GM12801 (cell line): ENCODE results near the gene XYLT1.

Experiments used
- TF ChIP-seq, protein P1 (sequence below): IDR thresholded peaks from one replicate; pipeline ENCODE4 v1.5.1; 2011; ENCODE audit warnings: control low read depth; ENCODE audit not compliant: insufficient read length; ENCODE audit errors: extremely low read depth

XYLT1 gene

GRCh38 chr16:17159617-17160016 lies 311.1 kb downstream of the XYLT1 start:
- TF ChIP-seq, protein P1, sequence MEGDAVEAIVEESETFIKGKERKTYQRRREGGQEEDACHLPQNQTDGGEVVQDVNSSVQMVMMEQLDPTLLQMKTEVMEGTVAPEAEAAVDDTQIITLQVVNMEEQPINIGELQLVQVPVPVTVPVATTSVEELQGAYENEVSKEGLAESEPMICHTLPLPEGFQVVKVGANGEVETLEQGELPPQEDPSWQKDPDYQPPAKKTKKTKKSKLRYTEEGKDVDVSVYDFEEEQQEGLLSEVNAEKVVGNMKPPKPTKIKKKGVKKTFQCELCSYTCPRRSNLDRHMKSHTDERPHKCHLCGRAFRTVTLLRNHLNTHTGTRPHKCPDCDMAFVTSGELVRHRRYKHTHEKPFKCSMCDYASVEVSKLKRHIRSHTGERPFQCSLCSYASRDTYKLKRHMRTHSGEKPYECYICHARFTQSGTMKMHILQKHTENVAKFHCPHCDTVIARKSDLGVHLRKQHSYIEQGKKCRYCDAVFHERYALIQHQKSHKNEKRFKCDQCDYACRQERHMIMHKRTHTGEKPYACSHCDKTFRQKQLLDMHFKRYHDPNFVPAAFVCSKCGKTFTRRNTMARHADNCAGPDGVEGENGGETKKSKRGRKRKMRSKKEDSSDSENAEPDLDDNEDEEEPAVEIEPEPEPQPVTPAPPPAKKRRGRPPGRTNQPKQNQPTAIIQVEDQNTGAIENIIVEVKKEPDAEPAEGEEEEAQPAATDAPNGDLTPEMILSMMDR, result no peak

GRCh38 chr16:17155936-17156335 lies 314.8 kb downstream of the XYLT1 start:
- TF ChIP-seq, protein P1, result no peak

GRCh38 chr16:17155485-17155884 lies 315.3 kb downstream of the XYLT1 start:
- TF ChIP-seq, protein P1, result no peak

GRCh38 chr16:17154981-17155380 lies 315.8 kb downstream of the XYLT1 start:
- TF ChIP-seq, protein P1, result no peak

GRCh38 chr16:17152311-17152710 lies 318.4 kb downstream of the XYLT1 start:
- TF ChIP-seq, protein P1, result no peak

GRCh38 chr16:17151335-17151734 lies 319.4 kb downstream of the XYLT1 start:
- TF ChIP-seq, protein P1, result no peak

DNA sequence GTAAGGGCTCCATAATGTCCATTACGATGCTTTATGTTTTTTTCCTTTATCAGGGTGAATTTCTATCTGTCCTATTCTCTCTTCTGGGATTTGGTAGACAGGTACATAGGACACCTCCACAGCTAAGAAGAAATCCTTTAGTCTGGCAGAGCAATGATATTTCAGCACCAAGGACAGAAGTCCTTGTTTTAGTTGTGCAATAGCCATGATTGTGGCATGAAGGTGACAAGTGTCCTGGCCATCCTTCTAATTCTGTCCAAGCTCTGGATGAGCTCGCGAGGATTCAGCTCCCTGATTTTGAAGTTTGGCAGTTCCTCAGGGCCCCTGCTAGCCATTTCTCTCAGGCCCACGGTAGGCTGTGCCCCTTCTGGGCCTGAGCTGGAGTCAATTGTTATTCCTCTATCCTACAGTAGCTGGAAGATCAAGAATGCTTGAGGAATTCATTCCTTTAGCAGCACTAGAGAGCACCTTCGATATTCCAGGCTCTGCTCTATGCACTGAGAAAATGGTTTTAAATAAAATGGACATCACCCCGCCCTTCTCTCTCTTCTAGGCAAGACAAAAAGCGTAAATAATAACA lies 320.8 kb downstream of the XYLT1 start:
- TF ChIP-seq, protein P1, result no peak
